ENCODE measurements around the gene POU2F2.

Gene POU2F2

DNA sequence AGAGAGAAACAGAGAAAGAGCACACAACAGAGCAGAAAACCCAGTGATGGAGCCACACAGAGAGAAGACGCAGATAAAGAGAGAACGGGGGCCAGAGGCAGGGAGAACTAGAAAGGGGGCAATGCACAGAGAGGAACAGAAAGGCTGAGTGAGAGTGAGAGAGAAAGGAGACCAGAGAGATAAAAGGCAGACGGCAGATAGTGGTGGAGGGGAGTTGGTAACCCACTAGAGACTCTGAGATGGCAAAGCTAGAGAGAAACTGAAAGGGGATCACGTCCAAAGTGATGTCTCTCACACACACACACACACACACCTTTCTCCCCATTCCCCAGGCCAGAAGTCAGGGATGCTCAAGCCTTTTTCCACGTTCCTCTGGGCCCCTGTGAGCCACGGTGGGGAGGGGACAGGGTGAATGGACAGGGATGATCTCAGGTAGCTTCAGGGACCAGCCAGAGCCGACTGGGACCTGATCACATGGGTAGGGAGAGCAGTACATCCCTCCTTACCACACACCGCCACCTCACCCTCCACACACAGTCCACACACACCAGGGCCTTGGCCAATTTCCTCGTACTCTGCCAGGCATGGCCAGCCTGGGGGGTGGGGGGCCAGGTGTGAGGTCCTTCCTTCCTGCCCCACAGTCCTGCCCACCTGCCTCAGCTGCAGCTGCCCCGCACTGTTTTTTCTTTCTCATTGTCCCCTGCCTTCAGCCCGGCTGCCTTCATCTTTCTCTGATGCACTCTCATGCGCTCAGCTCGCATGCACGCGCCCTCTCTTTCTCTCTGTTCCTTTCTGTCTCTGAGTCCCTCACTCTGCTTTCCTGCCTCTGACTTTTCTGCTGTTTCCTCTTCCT lies 22.5 kb upstream of the POU2F2 start:
- TF ChIP-seq, protein P1, sequence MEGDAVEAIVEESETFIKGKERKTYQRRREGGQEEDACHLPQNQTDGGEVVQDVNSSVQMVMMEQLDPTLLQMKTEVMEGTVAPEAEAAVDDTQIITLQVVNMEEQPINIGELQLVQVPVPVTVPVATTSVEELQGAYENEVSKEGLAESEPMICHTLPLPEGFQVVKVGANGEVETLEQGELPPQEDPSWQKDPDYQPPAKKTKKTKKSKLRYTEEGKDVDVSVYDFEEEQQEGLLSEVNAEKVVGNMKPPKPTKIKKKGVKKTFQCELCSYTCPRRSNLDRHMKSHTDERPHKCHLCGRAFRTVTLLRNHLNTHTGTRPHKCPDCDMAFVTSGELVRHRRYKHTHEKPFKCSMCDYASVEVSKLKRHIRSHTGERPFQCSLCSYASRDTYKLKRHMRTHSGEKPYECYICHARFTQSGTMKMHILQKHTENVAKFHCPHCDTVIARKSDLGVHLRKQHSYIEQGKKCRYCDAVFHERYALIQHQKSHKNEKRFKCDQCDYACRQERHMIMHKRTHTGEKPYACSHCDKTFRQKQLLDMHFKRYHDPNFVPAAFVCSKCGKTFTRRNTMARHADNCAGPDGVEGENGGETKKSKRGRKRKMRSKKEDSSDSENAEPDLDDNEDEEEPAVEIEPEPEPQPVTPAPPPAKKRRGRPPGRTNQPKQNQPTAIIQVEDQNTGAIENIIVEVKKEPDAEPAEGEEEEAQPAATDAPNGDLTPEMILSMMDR (conservative IDR thresholded peaks at IDR 0.05): no peak
- no peak for TF ChIP-seq ZFX (IDR thresholded peaks at IDR 0.05)

DNA sequence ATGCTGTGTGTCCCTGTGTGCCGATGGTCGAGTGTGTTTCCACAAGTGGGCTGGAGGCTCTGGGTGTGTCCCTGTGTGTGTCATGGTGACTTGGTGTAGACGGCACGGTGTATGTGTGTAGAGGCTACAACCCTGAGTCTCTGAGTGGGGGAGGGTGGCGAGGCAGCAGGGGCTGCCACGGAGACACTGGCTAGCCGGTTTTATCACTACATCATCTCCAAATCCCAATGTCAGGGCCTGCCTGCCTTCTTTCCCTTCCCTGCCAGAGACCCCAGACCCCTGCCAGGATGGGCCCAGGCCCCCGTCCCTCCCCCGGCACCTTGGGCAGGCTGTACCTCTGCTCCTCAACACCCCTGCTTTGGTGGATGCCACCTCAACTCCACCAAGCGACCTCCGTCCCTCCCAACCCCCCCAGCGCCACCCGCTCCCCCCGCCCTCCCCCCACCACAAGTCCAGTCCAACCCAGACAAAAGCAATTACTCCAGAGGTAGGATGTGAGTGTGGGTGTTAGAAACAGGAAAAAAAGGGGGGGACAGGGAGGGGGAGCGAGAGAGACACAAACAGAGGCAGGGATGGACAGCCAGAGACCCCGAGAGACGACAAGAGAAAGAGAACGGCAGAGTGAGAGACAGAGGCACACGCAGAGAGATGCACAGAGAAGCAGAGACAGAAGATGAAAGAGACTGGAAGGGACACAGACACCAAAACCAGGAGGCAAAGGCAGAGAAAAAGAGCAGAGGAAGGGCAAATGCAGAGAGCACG lies 21.6 kb upstream of the POU2F2 start:
- no peak overlapping the region for H3K27ac ChIP-seq
- TF ChIP-seq ZFX (IDR thresholded peaks at IDR 0.05): no peak

More for the DNA sequence above, 22.5 kb upstream of the POU2F2 start:
- H3K27ac ChIP-seq: no peak overlapping the region

DNA sequence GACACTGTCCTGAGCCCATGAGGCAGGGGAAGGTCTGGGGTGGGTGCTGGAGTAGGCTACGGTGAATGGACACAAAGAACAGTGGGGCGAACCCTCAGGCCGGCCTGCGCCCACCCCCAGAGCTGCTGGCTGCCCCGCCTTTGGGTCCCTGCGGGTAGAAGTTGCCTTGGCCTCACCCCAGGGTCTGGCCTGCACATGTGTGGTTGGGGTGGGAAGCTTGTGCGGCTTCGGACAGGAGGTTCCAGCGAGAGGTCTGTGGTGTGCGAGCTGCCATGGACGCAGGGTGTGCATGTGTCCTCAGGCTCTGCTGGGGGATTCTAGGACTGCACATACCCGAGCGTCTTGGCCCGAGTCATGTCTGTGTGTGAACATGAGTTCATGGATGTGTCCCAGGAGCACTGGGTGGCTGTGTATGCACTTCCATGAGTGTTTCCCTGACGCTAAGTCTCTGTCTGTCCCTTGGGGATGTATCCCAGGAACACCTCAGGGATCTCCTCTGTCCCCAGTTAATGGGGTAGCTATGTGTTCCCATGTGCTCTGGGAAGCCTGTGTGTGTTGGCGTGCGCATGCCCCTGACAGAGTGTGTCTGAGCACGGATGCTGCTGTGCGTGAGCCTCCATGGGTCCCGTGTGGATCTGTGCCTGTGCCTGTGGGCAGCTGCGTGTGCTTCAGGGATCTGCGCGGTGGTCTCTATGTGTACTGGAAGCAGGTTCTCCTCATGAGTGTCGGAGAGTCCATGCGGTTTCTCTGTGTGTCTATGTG lies 20.8 kb upstream of the POU2F2 start:
- H3K27ac ChIP-seq: no peak overlapping the region

DNA sequence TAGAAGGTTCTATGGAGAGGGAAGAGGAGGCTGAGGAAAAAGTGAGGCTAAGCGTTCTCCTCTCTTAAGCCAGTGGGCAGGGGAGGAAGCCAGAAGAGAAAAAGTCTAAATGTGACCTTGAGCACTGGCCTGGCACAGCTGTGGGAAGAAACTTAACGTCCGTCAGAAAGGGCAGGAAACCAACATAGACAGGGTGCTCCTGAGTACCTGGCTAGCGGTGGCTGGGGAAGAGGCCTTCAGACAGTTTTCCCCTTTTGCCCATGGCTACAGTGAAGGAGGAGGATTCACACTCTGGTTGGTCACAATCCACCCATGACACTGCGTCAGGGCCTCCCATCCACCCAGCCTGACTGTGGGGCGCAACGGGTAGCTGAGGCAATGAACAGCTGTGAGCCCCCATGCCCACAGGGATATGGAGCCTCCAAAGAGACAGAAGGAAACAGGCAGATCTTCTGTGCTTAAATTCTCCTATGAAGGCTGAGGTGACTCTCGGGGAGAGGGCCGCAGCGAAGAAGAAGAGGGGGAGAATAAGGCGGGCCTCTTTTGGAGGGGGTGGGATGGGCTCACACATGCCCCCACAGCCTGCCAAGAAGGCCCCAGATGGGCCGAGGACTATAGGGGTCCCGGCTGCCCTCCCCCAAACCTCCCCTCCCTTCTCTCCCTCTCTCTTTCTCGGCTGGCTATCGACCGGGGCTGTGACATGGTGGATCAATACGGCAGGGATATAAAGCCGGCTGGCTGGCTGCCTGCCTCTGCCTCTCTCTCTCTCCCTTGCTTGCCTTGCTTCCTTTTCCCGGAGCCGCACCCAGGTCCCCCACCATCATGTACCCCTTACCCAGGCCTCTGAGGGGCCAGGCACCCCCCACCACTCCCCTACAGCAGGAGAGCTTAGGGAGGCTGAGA lies 19.8 kb upstream of the POU2F2 start:
- TF ChIP-seq, protein P1 (conservative IDR thresholded peaks at IDR 0.05): no peak
- no peak for TF ChIP-seq ZFX (IDR thresholded peaks at IDR 0.05)
- H3K27ac ChIP-seq: no peak overlapping the region

More for the DNA sequence above, 20.8 kb upstream of the POU2F2 start:
- TF ChIP-seq ZFX (IDR thresholded peaks at IDR 0.05): no peak
- TF ChIP-seq, protein P1 (conservative IDR thresholded peaks at IDR 0.05): no peak

DNA sequence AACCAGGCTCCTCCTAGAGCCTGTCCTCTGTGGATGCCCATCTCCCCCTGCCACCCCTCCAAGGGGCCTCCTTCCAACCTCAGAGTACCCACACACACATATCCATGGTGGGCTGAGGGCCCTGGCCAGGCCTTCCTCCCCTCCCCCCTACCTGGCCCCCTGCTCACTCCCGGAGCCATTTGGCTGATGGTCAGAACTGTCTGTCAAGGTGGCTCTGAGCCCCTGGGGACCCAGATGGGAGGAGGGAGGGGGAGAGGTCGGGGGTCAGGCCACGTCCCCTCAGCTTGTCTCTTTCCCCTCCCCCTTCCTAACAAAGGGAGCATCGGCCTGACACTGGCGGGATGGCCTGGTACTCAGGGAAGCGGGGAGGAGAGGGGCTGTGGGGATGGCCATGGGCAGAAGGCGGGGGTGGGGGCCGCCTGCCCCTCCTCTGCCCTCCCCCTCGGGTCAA lies 18.7 kb upstream of the POU2F2 start:
- H3K27ac ChIP-seq: no peak overlapping the region
- TF ChIP-seq ZFX (IDR thresholded peaks at IDR 0.05): no peak
- TF ChIP-seq, protein P1 (conservative IDR thresholded peaks at IDR 0.05): no peak

DNA sequence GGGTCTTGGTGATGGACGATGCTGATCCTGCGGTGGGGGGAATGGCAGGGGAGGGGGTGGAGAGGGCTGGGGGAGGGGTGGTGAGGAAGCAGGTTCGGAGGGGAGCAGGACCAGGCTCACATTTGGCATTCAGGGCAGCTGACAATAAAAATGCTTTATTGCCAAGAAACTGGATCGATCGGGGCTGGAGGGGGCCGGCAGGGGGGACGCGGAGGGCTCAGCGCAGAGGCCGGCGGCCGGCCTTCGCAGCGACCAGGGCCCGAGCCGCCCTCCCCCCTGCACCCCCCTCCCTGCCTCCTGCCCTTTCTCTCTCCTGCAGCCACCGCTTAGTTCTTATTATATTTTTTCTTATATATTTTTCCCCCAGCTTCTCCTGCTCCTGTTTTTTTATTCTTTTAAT lies 18.1 kb upstream of the POU2F2 start:
- TF ChIP-seq ZFX (IDR thresholded peaks at IDR 0.05): no peak
- TF ChIP-seq, protein P1 (conservative IDR thresholded peaks at IDR 0.05): no peak
- H3K27ac ChIP-seq: no peak overlapping the region

Measured in C4-2B (cell line).